Measurements from ENCODE around the gene KLHL10. TPM values are rescaled to one million over a fixed set of nuclear protein-coding genes. Genes with fewer than 3 reads are reported as not detected.

Gene KLHL10
- 0.05 TPM in 1 of 2 replicates, not detected in the other for total RNA-seq

- no peak for DNase-seq
Observed at GRCh38 chr17:41837761-41838538, at the start of gene KLHL10. Gene KLHL10 (plus strand): TSS chr17:41837825. CDS start chr17:41837933, 108 bp downstream.

GRCh38 chr17:41792845-41793783 is 44.5 kb upstream of the KLHL10 start:
- DNase-seq = peak; percentile 75

- DNase-seq = peak; percentile 56
Observed at GRCh38 chr17:41793784-41794539, 43.7 kb upstream of the KLHL10 start.

- DNase-seq = no peak
Observed at GRCh38 chr17:41794540-41794975, 43.1 kb upstream of the KLHL10 start.

GRCh38 chr17:41796121-41796895 is 41.3 kb upstream of the KLHL10 start:
- DNase-seq = no peak

GRCh38 chr17:41797377-41797776 is 40.2 kb upstream of the KLHL10 start:
- no peak for DNase-seq

GRCh38 chr17:41799366-41799765 is 38.3 kb upstream of the KLHL10 start:
- DNase-seq = no peak

- DNase-seq = peak; percentile 28
Observed at GRCh38 chr17:41800601-41801373, 36.8 kb upstream of the KLHL10 start.

- DNase-seq = peak; percentile 89
Observed at GRCh38 chr17:41801374-41802271, 36.0 kb upstream of the KLHL10 start.

GRCh38 chr17:41803049-41804020 is 34.3 kb upstream of the KLHL10 start:
- no peak for DNase-seq

- DNase-seq = no peak
Observed at GRCh38 chr17:41806685-41807445, 30.8 kb upstream of the KLHL10 start.

GRCh38 chr17:41810659-41811548 is 26.7 kb upstream of the KLHL10 start:
- peak; percentile 15 for DNase-seq

- DNase-seq = peak; percentile 86
Observed at GRCh38 chr17:41811549-41812380, 25.9 kb upstream of the KLHL10 start, which contains the start of gene P3H4. Gene P3H4 (minus strand): TSS chr17:41811949. CDS start chr17:41811915, 34 bp downstream.

GRCh38 chr17:41812381-41813151 is 25.1 kb upstream of the KLHL10 start, which contains the start of gene FKBP10:
Gene FKBP10 (plus strand): TSS chr17:41813004. CDS start chr17:41813035, 31 bp downstream.
- peak; percentile 77 for DNase-seq
